ENCODE results near the gene ATP8A2.
"Not testable (repeated sequence)": the region's sequence is repeated elsewhere in the genome, so short reads cannot be mapped to it uniquely, and the experiment has no call there.

Gene ATP8A2

DNA sequence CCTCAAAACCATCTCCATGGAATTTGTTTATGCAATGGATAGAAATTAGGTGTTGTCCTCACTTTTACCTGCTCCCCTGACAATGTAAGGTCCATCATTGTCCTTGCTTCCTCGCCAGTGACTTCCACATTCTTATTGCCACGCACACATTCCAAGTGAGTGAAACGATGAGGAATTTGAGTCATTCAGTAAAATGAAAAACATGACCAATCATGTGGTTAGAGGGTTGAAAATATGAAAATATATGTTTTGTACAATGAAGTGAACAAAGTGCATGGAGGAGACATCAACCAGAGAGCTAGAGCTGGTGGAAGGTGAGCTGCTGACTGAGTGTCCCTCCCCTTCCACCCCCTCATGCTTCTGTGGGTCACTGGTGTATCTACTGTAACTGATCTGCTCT is 91.7 kb downstream of the ATP8A2 start:
- peak; percentile 30 for DNase-seq (ENCODE audit: low spot score)

DNA sequence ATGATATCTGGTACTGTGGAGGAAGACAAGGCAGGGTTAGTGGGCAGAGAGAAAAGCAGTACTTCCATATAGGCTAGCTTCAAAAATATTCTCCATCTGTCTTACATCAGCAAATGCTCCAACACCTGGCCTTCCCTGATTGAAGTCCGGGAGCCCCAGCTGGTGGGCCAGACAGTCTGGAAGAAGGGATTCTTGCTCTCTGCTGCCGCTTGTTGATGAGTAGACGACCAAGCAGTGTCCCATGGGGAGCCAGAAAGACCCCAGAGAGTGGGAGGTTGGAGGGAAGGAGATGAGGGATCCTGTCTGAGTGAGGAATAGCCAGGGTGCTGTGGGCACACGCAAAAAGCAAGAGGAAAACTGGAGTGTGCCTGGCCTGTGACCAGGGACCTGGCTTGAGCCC is 95.1 kb downstream of the ATP8A2 start:
- no peak for DNase-seq (ENCODE audit: low spot score)

DNA sequence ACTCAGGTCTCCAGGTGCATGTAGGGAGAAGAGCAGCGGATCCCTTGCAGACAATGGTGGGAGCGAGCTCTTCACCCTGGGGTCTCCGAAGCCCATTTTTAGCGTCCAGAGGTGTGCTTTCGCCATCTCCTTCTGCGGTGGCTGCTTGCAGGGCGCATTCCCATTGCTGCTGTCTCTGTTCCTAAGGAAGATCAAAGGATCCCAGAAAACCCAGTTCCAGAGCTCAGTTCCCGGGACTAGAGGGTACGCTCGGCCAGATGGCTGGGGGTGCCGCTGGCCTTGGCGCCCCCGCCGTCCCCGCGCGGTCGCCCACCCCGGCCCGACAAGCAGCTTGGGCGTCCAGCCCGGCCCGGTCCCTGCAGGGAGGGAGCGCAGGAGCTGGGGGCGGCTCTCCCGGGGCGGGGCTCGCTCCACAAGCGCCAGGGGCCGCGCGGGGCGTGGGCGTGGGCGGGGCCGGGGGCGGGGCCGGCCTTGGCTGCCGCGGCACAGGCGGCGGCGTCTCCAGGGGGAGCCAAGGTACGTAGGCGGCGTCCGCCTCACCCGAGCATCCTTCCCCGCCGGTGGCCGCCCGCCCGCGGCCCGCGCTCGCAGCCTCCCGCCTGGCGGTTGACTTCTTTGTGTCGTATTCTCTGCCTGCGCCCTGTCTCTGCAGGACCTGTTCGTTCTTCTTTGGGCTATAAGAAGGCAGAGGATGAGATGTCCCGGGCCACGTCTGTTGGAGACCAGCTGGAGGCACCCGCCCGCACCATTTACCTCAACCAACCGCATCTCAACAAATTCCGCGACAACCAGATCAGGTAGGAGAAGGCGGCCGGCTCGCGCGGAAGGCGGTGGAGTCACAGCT is 96.8 kb downstream of the ATP8A2 start:
- no peak for DNase-seq (ENCODE audit: low spot score)

DNA sequence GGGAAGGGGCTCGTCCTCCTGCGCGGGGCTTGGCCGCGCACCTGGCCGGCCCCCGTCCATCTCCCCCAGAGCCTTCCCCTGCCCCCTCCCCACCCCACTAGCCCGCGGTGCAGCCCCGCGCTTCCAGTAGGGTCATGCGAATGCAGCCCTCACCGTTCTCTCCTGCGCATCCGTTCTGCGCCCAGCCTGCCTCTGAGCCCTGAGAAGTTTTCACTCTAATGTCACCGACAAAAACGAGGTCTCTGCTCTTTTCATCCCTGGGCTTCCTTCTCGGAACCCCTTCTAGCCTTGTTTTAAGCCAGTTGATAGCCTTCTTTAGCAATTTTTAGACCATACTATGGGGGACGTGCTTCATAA is 97.4 kb downstream of the ATP8A2 start:
- no peak for DNase-seq (ENCODE audit: low spot score)

DNA sequence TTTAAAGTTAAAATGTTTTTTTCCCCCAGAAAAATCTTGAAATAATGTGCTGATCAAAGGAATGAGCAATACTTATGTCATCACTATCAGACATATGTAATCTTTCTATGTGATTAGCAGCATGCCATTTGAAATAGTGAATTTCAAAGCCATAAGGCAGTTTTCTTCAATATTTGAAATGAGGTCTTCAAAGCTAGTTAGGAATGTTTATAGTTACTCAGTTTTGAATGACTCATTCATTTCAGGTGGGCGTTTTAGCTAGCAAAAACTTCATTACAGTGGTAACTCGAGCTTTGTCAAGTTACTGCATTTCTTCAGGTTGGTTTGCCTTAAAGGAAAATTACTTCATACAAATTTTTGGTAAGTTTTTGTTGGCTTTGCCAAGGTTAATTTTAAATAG is 102.1 kb downstream of the ATP8A2 start:
- DNase-seq (ENCODE audit: low spot score) = no peak

DNA sequence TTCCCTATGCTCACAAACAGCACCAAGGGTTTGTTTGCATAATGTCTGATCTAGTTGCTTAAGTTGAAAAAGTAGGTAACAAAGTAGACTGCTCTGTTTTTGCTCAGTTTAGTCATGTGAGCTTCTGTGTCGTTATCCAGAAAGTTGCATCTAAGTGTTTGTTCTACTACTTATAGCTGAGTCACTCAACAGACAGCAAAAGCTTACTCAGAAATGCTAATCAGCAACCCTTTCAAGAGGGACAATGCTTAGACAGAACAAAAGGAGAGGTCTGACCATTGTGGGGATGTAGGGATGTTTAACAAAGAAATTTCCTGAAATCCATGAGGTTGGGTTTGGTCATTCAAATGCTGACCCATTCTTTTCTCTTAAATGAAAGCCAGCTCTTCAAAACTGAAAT is 106.4 kb downstream of the ATP8A2 start:
- DNase-seq (ENCODE audit: low spot score) = no peak

DNA sequence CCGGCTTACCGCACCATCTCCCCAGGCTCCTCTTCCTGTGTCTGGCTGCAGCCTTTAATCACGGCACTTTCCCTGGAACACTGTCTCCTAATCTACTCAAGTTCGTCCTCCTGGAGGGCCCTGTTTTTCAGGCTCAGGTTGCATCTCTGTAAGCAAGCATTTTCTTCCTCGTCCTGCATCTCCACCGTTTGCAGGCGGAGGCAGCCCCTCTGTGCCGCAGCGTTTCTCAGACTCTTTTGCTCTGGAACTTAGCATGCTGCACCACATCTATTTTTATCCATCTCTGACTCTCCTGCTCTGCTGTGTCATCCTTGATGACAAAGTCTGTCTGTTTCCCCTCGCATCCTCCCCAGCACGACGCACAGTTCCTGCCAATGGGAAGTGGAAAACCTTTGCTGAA is 117.5 kb downstream of the ATP8A2 start:
- no peak for DNase-seq (ENCODE audit: low spot score)

DNA sequence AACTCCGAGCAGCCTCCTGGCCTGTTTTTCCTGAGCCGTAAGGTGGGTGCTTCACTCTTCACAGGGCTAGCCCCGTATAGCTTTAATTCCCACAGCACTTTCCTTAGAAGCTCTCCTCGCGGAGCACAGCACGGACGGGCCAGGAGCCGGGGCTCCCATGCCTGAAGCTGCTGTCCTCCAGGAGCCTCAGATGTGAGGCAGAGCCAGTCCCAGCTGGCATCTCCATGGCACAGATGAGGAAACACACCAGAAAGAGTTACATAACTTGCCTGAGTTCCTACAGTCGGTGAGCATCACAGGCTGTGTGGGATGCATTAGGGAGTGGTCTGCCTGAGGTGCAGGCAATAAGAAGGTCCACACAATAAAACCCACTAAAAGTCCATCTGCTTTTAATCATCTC is 118.5 kb downstream of the ATP8A2 start:
- DNase-seq (ENCODE audit: low spot score) = no peak

DNA sequence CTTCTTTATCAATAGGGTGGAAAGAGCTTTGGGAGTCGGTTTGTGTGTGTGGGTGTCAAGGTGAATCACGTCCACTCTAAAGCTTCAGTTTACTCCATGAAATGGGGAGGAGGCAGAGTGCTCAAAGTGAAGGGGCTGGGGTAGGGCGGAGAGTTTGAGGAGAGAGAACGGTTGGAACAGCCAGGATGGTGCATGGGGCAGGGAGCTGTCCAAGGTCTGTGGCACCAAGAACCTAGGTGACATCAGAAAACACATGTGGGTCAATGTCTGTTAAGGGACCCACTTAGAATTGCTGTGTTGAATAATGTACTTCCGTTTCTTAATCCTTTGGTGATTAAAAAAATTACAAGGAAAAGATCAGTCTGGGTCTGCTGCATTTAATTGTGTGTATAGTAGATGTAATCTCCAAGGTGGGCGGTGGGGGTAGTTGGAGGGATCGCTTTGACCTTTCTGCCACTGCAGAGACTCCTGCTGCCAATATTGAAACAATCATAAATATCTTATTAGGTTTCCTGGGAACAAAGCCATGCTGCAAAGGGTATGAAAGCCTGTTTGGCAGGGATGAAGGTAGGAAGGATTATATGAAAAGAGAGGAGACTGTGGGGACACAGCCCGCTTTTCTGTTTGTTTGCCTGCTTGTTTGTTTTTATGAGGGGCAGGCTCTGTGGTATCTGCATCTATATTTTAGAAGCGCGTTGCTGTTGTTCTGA is 122.3 kb downstream of the ATP8A2 start:
- no peak for DNase-seq (ENCODE audit: low spot score)

DNA sequence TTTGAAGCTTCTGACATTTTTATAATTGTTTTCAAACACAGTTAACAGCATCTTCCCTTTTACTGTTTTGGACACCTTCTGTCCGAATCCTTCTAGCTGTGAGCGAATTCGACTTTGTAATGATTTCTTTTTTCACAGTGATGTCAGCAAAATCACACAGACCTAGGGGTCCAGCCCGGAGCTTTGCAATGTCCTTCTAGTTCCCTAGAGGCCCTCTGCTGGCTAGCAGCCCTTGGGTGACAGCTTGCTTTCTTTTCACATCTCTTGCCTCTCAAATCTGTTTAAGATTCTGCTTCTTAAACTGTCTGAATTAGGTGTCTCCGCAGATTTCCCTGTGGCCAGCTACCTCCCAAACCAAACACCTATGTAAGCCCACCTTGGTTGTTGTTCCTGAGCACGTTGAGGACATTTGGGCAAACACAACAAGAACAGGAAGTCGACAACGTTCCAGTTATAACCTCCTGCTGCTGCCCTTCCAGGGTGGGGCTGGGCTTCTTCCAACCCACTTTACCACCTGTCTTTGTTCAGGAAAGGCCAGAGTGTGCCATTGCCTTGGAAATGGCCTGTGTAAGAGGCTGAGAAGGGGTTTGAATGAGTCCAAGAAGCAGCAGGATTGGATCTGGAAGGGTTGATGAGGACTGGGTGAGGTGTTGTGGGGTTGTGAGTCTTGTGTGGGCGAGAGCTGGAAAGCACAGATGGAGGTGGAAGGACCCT is 123.1 kb downstream of the ATP8A2 start:
- no peak for DNase-seq (ENCODE audit: low spot score)

DNA sequence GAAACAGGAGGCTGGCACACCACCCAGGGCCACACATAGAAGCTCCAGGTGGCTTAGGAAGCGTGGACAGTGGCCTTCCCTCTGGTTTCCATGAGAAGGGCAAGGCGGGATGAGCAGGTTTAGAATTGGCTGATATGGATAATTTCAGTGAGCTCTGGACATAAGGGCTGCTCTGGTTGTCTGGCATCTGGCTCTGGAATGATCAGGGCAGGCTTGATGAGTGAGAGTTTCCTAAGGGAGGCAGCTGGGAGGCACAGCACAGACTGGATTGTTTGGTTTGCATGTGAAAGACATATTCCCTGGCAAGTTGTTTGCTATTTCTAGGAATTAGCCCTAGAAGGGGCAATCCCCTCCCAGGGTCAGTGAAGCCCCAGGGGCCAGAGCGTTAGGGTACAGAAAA is 129.5 kb downstream of the ATP8A2 start:
- DNase-seq (ENCODE audit: low spot score) = no peak

DNA sequence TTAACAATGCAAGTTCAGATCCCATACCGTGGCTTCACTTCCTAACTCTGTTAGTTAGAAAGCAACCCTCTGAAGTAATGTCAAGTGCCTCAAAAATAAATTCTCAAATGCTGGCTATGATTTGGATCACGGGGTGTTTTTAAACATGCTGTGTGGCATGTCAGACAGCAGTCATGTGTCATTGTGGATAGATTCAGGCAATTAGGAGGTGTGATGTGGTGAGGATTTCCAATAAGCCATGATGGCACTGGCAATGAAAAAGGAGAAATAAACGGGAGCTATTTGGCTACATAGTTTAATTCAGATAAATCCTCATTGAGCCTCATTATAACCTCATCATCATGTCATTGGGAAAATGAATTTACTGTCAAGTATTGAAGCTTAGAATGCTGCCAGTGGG is 130.3 kb downstream of the ATP8A2 start:
- DNase-seq (ENCODE audit: low spot score) = no peak

DNA sequence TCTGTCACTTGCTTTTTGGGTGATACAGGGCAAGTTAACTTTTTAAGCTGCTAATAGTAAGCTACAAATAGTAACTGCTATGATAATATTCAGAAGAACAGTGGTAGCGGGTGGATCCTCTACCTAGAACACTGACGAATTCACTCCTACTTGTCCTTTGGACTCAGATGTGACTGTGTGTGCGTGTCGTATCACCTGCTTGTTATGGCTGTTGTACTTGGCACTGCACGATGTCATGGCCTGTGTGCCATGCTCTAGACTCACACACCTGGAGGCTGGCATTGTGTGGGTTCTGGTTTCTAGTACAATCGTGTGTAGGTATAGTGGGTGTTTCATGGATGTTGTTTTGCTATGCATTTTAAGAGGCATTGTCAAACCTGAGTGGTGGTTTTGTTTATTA is 130.8 kb downstream of the ATP8A2 start:
- DNase-seq (ENCODE audit: low spot score) = no peak

DNA sequence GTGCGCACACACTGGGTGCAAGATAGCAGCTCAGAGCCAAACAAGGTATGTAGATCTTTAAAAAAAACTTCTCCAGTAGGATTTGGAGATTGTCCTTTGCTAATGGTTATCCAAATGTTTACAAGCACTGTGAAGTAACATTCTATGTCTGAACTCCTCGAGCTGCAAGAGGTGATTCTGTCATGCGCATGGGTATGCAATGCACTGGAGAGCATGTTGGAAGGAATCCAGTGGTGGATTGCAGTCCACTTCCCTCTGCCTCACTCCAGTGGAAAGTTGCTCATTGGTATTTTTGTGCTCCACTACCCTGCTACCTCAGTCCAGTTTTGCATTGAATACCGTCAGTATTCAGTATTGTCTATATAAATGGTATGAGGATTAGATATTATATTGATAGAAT is 132.1 kb downstream of the ATP8A2 start:
- DNase-seq (ENCODE audit: low spot score) = no peak

DNA sequence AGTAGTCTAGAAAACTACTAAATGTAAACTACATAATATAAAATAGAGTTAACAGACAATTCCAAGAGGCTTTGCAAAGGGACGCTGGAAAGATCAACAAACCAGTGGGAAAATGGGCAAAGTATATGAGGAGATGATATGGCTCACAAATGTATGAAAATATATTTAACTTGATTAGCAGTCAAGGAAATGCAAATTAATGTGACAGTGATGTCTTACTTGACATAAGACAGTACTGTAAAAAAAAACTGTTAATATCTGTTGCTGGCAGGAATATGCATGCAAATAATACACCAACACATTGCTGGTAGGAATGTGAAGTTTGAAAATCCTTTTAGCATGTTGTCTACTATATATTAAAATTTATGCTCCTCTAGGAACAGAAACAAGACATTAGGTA is 136.1 kb downstream of the ATP8A2 start:
- DNase-seq (ENCODE audit: low spot score) = no peak

DNA sequence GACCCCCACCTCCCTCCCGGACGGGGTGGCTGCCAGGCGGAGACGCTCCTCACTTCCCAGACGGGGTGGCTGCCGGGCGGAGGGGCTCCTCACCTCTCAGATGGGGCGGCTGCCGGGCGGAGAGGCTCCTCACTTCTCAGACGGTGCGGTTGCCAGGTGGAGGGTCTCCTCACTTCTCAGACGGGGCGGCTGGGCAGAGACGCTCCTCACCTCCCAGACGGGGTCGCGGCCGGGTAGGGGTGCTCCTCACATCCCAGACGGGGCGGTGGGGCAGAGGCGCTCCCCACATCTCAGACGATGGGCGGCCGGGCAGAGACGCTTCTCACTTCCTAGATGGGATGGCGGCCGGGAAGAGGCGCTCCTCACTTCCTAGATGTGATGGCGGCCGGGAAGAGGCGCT is 141.3 kb downstream of the ATP8A2 start:
- DNase-seq (ENCODE audit: low spot score) = not testable (repeated sequence)

DNA sequence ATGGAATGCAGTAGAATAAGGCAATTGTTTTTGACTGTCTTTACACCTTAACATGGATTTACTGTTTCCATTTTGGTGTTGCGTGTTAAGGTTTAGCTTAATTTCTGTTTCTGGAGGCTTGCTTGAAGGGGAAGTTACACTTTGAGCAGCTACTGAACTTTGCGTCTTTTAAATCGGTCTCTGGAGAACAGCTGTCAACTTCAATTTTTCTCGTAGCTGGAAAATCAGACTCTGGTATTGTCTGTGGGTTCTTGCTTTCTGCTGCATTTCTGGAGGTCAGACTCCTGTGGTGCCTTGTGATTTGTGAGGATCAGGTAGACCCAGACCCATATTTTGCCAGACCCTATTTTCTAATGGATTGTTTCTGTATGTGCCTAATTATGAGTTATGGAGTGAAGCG is 146.7 kb downstream of the ATP8A2 start:
- DNase-seq (ENCODE audit: low spot score) = no peak

DNA sequence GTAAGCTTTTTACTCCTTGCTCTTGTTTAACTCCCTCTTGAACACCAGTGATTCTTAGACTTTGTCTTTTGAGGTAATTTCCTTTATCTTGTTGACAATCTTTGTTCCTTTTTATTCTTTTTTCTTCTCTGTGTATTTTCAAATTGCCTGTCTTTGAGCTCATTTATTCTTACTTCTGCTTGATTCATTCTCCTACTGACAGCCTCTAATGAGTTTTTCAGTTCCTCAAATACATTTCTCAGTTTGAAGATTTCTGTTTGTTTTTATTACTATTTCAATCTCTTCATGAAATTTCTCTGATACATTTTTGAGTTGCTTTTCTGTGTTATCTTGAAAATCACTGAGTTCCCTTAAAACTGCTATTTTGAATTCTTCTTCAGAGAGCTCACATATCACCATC is 154.1 kb downstream of the ATP8A2 start:
- DNase-seq (ENCODE audit: low spot score) = no peak

DNA sequence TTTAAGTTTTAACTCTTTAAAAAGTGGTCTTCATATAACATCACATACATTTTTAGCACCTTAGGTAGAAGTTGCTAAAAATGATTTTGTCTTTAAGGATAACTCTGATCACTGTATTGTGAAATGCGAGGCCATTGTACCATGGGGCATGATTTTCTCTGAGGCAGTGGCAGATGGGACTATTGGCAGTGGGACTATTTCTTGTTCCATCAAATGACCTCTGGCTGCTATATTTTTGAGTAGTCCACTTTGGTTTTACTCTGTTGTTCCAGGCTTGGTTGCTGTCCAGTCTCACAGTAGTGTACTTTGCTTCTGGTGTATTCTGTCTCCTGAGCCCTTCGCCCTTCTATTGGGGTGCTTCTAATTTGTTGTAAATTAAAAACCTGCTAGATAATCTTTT is 156.5 kb downstream of the ATP8A2 start:
- DNase-seq (ENCODE audit: low spot score) = no peak

DNA sequence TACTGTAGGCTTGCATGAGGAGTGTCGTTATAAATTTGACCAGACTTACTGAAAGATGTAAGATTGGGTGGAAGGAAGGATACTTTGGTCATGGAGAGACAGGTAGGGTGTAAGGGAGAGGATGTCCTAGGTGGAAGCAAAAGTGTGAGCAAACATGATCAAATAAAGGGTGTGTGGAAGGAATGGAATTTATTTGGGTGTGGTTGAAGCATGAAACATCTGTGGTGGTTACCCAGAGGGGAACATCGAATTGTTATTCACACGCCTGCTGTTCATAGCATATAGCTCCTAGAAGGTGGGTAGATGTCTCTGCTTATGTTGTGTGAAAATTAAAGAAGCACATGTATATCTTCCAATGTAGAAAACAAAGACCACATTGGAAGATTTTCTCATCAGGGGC is 157.7 kb downstream of the ATP8A2 start:
- DNase-seq (ENCODE audit: low spot score) = no peak

DNA sequence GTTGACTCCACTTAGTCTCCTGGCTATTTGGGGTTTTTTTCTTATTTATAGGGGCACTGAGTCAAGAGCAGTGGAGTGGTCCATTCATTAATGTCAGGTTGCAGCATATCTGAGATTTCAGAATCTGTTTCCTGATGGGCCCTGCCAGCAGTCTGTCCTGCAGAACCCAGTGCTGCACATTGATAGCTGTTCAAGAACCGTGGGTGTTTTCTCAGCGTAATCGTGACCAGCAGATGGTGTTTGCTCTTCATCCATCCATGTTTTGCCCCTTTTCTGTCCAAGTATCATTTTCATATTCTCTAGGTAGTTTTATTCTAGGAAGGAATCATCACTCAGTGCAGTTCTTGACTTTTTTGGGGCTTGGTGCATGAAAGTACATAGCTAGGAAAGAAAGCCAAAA is 166.5 kb downstream of the ATP8A2 start:
- DNase-seq (ENCODE audit: low spot score) = no peak

DNA sequence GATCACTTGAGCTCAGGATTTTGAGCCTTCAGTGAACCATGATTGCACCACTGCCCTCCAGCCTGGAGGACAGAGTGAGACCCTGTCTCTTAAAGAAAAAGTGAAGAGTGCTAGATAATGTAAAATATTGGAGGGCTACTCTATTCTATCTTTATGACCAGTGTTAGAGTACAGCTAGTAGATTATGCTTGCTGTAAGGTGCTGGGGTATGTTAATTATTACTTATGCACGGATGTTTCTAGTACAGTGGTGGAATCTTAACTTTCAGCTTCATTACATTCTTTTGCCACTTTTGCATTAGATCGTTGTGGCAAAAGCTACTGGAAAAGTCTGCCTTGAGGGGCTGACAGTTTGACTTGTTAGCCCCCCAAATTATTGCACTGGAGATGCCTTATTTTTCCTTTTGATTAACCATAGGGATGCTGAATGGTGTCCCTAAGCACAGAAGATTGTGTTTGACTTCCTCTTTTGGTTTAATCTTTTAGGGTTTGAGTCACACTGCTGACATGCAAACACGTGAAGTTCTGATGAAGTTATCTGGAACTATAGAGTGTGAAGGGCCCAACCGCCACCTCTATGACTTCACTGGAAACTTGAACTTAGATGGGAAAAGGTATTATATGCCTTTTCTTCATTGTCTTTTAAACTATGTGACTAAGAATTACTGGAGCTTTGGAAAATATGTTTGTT is 169.8 kb downstream of the ATP8A2 start:
- DNase-seq (ENCODE audit: low spot score) = no peak

DNA sequence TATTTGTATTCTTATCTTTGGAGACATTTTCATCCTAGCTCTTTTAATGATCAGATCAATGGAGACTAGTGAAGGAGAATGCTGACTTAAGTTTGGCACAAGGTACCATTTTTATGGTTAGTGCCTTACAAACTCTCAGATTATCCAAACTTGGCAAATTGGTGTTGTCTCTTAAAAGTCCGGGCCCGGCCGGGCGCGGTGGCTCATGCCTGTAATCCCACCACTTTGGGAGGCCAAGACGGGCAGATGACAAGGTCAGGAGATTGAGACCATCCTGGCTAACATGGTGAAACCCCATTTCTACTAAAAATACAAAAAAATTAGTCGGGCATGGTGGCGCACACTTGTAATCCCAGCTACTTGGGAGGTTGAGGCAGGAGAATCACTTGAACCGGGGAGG is 177.2 kb downstream of the ATP8A2 start:
- DNase-seq (ENCODE audit: low spot score) = not testable (repeated sequence)
